Smooth muscle cell (in vitro differentiated cells): ENCODE results near the gene KAT2B. TPM values are rescaled to one million over a fixed set of nuclear protein-coding genes. Genes with fewer than 3 reads are reported as not detected.

Experiments
- DNase-seq: peaks from one replicate; lab custom pipeline; 2025; ENCODE audit not compliant: unreplicated experiment; lab: John Stamatoyannopoulos, UW
- H2AFZ ChIP-seq: fragments of 200-600 bp; sonication (generic); 2 replicates; pipeline ENCODE4 v1.6.0; 2016; ENCODE audit warnings: antibody characterized with exemption, low read depth, mild to moderate bottlenecking
- H3F3A ChIP-seq: fragments of 200-600 bp; sonication (generic); 2 replicates; pipeline ENCODE4 v1.6.0; 2017; ENCODE audit warnings: antibody characterized with exemption, low read depth
- H3K27ac ChIP-seq: fragments of 200-600 bp; sonication (generic); 2 replicates; pipeline ENCODE4 v1.5.1; 2016; ENCODE audit warnings: low read depth, mild to moderate bottlenecking
- H3K27me3 ChIP-seq: fragments of 200-600 bp; sonication (generic); 2 replicates; pipeline ENCODE4 v1.6.1; 2016; ENCODE audit warnings: low read depth, mild to moderate bottlenecking
- H3K36me3 ChIP-seq: fragments of 200-600 bp; sonication (generic); 2 replicates; pipeline ENCODE4 v1.5.1; 2016; ENCODE audit warnings: low read depth
- H3K4me1 ChIP-seq: fragments of 200-600 bp; sonication (generic); 2 replicates; pipeline ENCODE4 v1.5.1; 2016; ENCODE audit warnings: low read depth
- H3K4me2 ChIP-seq: fragments of 200-600 bp; sonication (generic); 2 replicates; pipeline ENCODE4 v1.6.0; 2016; ENCODE audit warnings: mild to moderate bottlenecking
- H3K4me3 ChIP-seq: fragments of 200-600 bp; sonication (generic); 2 replicates; pipeline ENCODE4 v1.5.1; 2016; ENCODE audit warnings: mild to moderate bottlenecking
- H3K79me2 ChIP-seq: fragments of 200-600 bp; sonication (generic); 2 replicates; pipeline ENCODE4 v1.6.0; 2016; ENCODE audit warnings: low read depth, mild to moderate bottlenecking
- H3K9ac ChIP-seq: fragments of 200-600 bp; sonication (generic); 2 replicates; pipeline ENCODE4 v1.6.0; 2016; ENCODE audit warnings: low read depth
- H3K9me3 ChIP-seq: fragments of 200-600 bp; sonication (generic); replicated peaks from 2 replicates; pipeline ENCODE4 v1.5.1; 2016; ENCODE audit warnings: low read depth
- H4K20me1 ChIP-seq: fragments of 200-600 bp; sonication (generic); 2 replicates; pipeline ENCODE4 v1.6.0; 2016; ENCODE audit warnings: low read depth
- WGBS: methylation state at CpG from one replicate; pipeline ENCODE4 v1.1.7; 2016; ENCODE audit warnings: low lambda C conversion rate; 5-methylcytosine and 5-hydroxymethylcytosine counted together
- polyA plus RNA-seq: library from polyadenylated mRNA; unstranded; fragments of >200 nt; fragmentation: Nextera tagmentation; extraction: Ambion mirVana; gene quantifications from 2 replicates; pipeline ENCODE4 v1.2.1, GENCODE V29; 2016
- total RNA-seq: library from RNA; depleted of rRNA; stranded (reverse); fragments of >200 nt; gene quantifications from 2 replicates; pipeline ENCODE4 v1.2.3, GENCODE V29; 2014
- TF ChIP-seq, protein P1 (sequence below): fragments of 200-600 bp; sonication (generic); IDR thresholded peaks from 2 replicates; pipeline ENCODE4 v1.5.1; 2017; ENCODE audit warnings: borderline replicate concordance, mild to moderate bottlenecking, antibody characterized with exemption; ENCODE audit not compliant: insufficient read depth, poor library complexity, severe bottlenecking

Gene KAT2B
- total and polyA plus RNA-seq, 2 experiments from 2014 or later = 1.1 to 6.5 TPM

DNA sequence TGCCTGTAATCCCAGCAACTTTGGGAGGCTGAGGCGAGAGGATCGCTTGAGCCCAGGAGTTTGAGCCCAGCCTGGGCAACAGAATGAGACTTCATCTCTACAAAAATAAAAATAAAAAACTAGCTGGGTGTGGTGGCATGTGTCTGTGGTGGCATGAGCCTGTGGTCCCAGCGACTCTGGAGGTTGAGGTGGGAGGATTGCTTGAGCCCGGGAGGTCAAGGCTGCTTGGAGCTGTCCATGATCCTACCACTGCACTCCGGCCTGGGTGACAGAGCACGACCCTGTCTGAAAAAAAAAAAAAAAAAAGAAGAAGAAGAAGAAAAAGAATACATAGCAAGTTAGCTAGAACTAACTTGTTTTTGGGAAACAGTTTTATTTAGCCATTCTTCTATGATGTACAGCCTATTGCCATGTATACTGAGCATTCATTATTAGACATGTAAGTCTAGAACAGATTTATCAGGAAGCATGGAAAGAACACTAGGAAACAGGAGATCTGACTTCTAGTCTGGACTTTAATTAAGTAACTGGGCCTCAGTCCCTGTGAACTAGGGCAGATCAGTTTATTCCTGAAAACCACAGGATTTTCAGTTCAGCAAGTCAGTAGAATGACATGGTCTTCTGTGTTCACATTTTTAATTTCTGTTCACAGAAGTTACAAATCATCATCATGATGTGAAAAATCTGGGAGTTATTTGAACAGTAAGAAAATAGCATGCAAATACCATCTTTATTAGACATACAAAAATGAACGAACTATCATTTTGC, 65.5 kb downstream of the KAT2B start:
- no peak overlapping the region for H3K9ac ChIP-seq
- H2AFZ ChIP-seq = no peak overlapping the region
- no peaks in the 10 kb centered on the region for H3F3A ChIP-seq
- no peaks in the 10 kb centered on the region for H3K36me3 ChIP-seq
- WGBS = 80% methylated on average over 7 of the region's 7 CpGs
- TF ChIP-seq, protein P1, sequence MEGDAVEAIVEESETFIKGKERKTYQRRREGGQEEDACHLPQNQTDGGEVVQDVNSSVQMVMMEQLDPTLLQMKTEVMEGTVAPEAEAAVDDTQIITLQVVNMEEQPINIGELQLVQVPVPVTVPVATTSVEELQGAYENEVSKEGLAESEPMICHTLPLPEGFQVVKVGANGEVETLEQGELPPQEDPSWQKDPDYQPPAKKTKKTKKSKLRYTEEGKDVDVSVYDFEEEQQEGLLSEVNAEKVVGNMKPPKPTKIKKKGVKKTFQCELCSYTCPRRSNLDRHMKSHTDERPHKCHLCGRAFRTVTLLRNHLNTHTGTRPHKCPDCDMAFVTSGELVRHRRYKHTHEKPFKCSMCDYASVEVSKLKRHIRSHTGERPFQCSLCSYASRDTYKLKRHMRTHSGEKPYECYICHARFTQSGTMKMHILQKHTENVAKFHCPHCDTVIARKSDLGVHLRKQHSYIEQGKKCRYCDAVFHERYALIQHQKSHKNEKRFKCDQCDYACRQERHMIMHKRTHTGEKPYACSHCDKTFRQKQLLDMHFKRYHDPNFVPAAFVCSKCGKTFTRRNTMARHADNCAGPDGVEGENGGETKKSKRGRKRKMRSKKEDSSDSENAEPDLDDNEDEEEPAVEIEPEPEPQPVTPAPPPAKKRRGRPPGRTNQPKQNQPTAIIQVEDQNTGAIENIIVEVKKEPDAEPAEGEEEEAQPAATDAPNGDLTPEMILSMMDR = no peak
- H3K79me2 ChIP-seq = no peaks in the 10 kb centered on the region
- no peak overlapping the region for H3K27ac ChIP-seq
- H3K9me3 ChIP-seq = no peaks in the 10 kb centered on the region
- H3K4me2 ChIP-seq = no peak overlapping the region
- H4K20me1 ChIP-seq = no peaks in the 10 kb centered on the region
- no peak for DNase-seq
- H3K27me3 ChIP-seq = no peaks in the 10 kb centered on the region
- H3K4me1 ChIP-seq = no peaks in the 10 kb centered on the region
- no peak overlapping the region for H3K4me3 ChIP-seq

- no peak overlapping the region for H3K9ac ChIP-seq
- no peak overlapping the region for H3K27ac ChIP-seq
- H3F3A ChIP-seq = no peaks in the 10 kb centered on the region
- 95% methylated on average over 5 of the region's 5 CpGs for WGBS
- no peaks in the 10 kb centered on the region for H3K79me2 ChIP-seq
- no peaks in the 10 kb centered on the region for H4K20me1 ChIP-seq
- H3K4me2 ChIP-seq = no peak overlapping the region
- TF ChIP-seq, protein P1 = no peak
- no peaks in the 10 kb centered on the region for H3K27me3 ChIP-seq
- no peaks in the 10 kb centered on the region for H3K4me1 ChIP-seq
- no peaks in the 10 kb centered on the region for H3K36me3 ChIP-seq
- H3K4me3 ChIP-seq = no peak overlapping the region
- no peaks in the 10 kb centered on the region for H3K9me3 ChIP-seq
- no peak overlapping the region for H2AFZ ChIP-seq
- DNase-seq = no peak
These were observed 67.5 kb downstream of the KAT2B start for GRCh38 chr3:20107722-20108121.

DNA sequence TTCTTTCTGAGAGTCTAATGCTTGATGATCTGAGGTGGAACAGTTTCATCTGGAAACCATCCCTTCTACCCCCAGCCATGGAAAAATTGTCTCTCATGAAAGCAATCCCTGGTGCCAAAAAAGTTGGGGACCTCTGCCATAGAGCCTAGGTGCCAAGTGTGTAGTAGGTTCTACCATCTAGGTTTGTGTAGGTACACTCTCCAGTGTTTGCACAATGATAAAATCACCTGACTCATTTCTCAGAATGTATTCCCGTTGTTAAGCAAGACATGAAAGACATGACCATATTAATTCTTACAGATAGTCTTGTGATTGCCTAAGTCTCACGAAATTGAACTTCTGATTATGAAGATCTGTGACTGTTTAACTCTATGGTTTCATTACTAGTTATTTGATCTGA, 68.6 kb downstream of the KAT2B start:
- Histone ChIP-seq H3K27me3 (no peaks in the 10 kb centered on the region), H3K9ac (no peak overlapping the region), H3K36me3 (no peaks in the 10 kb centered on the region), H3K4me2 (no peak overlapping the region), H3K79me2 (no peaks in the 10 kb centered on the region), H3K9me3 (no peaks in the 10 kb centered on the region), H3K4me3 (no peak overlapping the region), H3F3A (no peaks in the 10 kb centered on the region), H4K20me1 (no peaks in the 10 kb centered on the region), H3K4me1 (no peaks in the 10 kb centered on the region), H2AFZ (no peak overlapping the region), H3K27ac (no peak overlapping the region)
- no peak for DNase-seq
- 94% methylated on average over 2 of the region's 2 CpGs for WGBS
- TF ChIP-seq, protein P1 = no peak

DNA sequence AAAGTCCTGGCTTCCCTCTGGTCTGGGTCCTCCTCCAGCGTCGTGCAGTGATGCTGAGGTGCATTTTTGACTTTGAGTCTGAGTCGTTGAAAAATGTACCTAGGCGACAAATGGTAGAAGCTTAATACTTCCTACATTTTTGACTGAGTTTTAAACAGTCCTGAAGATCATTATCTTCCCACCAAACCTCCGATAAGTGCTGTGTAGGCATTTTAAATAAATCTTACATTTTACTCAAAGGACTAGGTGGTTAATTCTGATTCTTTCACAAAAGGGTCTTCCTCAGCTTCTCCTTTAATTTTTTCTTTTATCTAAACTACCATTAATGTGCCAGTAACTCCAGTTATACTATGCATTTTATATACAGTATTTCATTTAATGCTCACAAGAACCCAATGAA, 70.6 kb downstream of the KAT2B start:
- no peaks in the 10 kb centered on the region for H3K27me3 ChIP-seq
- no peak overlapping the region for H3K9ac ChIP-seq
- H2AFZ ChIP-seq = no peak overlapping the region
- H3K4me3 ChIP-seq = no peak overlapping the region
- TF ChIP-seq, protein P1 = no peak
- H3K4me2 ChIP-seq = no peak overlapping the region
- no peak overlapping the region for H3K27ac ChIP-seq
- H3K36me3 ChIP-seq = no peaks in the 10 kb centered on the region
- no peaks in the 10 kb centered on the region for H3K9me3 ChIP-seq
- WGBS = 80% methylated on average over 5 of the region's 5 CpGs
- H3K79me2 ChIP-seq = no peaks in the 10 kb centered on the region
- no peaks in the 10 kb centered on the region for H4K20me1 ChIP-seq
- DNase-seq = no peak
- H3F3A ChIP-seq = no peaks in the 10 kb centered on the region
- H3K4me1 ChIP-seq = no peaks in the 10 kb centered on the region
